GM19240 (cell line): ENCODE results near the gene SORCS2.
A peak's percentile ranks its signal among the peaks of the same experiment; 100 is the strongest.

Experiments
- DNase-seq: peaks from one replicate; pipeline ENCODE4 v3.0.0; 2011; ENCODE audit warnings: low spot score; ENCODE audit not compliant: insufficient read length

The SORCS2 gene

GRCh38 chr4:7241597-7242125, 49.3 kb downstream of the SORCS2 start:
- no peak for DNase-seq

- no peak for DNase-seq
Observed at GRCh38 chr4:7242766-7243165, 50.4 kb downstream of the SORCS2 start.

- no peak for DNase-seq
Observed at GRCh38 chr4:7243609-7244330, 51.4 kb downstream of the SORCS2 start.

GRCh38 chr4:7244331-7244665, 52.0 kb downstream of the SORCS2 start:
- DNase-seq = no peak

GRCh38 chr4:7244751-7245320, 52.5 kb downstream of the SORCS2 start:
- DNase-seq = no peak

- no peak for DNase-seq
Observed at GRCh38 chr4:7247521-7247920, 55.2 kb downstream of the SORCS2 start.

- DNase-seq = no peak
Observed at GRCh38 chr4:7247946-7248345, 55.6 kb downstream of the SORCS2 start.

- no peak for DNase-seq
Observed at GRCh38 chr4:7248857-7249256, 56.5 kb downstream of the SORCS2 start.

GRCh38 chr4:7251321-7251720, 59.0 kb downstream of the SORCS2 start:
- DNase-seq = no peak

- no peak for DNase-seq
Observed at GRCh38 chr4:7252051-7252450, 59.7 kb downstream of the SORCS2 start.

- DNase-seq = no peak
Observed at GRCh38 chr4:7252510-7253340, 60.4 kb downstream of the SORCS2 start.

- no peak for DNase-seq
Observed at GRCh38 chr4:7253341-7253700, 61.0 kb downstream of the SORCS2 start.

GRCh38 chr4:7253837-7254236, 61.5 kb downstream of the SORCS2 start:
- no peak for DNase-seq

- DNase-seq = peak; percentile 12
Observed at GRCh38 chr4:7254736-7255487, 62.6 kb downstream of the SORCS2 start.

- no peak for DNase-seq
Observed at GRCh38 chr4:7255488-7255881, 63.1 kb downstream of the SORCS2 start.

GRCh38 chr4:7255996-7256395, 63.7 kb downstream of the SORCS2 start:
- no peak for DNase-seq

GRCh38 chr4:7256984-7257810, 64.9 kb downstream of the SORCS2 start:
- no peak for DNase-seq

GRCh38 chr4:7259039-7259438, 66.7 kb downstream of the SORCS2 start:
- no peak for DNase-seq

- DNase-seq = no peak
Observed at GRCh38 chr4:7260569-7260968, 68.2 kb downstream of the SORCS2 start.

- DNase-seq = no peak
Observed at GRCh38 chr4:7261087-7261486, 68.7 kb downstream of the SORCS2 start.

- no peak for DNase-seq
Observed at GRCh38 chr4:7261536-7261935, 69.2 kb downstream of the SORCS2 start.
